ENCODE results near the gene ACSL1. TPM values are rescaled to one million over a fixed set of nuclear protein-coding genes. Genes with fewer than 3 reads are reported as not detected.

ACSL1 gene
- total RNA-seq, 1 experiment from 2014 or later, result 3.5 TPM

DNA sequence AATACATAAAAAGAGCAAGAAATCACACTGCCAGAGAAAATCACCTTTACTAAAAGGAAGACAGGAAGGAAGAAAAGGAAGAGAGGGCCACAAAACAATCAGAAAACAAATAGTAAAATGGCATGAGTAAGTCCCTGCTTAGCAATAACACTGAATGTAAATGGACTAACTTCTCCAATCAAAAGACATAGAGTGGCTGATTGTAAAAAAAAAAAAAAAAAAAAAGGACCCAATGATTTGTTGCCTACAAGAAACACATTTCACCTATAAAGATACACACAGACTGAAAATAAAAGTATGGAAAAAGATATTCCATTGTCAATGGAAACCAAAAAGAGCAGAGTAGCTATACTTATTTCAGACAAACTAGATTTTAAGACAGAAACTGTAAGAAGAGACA lies 104.5 kb downstream of the ACSL1 start:
- Mint-ChIP-seq H3K4me3 (no peak overlapping the region), H3K27me3 (ENCODE audit: low read depth) (no peaks in the 10 kb centered on the region), H3K27ac (no peak overlapping the region), H3K9me3 (no peaks in the 10 kb centered on the region), H3K4me1 (0 out of 4 replicates have a peak, but pooled peaks cover 0 to 4% of the 10 kb centered on the region in 2 experiments), H3K36me3 (ENCODE audit: insufficient read depth in 1 of 3, low read depth in 3 of 3) (peaks cover 43 to 89% (median 84%) of the 10 kb centered on the region in 3 experiments)
- no peaks in the 10 kb centered on the region for H3K9me3 ChIP-seq (ENCODE audit: control insufficient read depth, low read depth, low read length)
- H3K9ac ChIP-seq (ENCODE audit: extremely low read depth, insufficient read length, low read length), result no peak overlapping the region
- H3T11ph ChIP-seq (ENCODE audit: low read length), result no peak overlapping the region
- no peak overlapping the region for H2BK15ac ChIP-seq (ENCODE audit: low read depth, low read length)
- H2BK12ac ChIP-seq (ENCODE audit: insufficient read length, low read depth, low read length), result no peak overlapping the region
- no peaks in the 10 kb centered on the region for H3K4me1 ChIP-seq (ENCODE audit: insufficient read depth, low read length)
- H2BK5ac ChIP-seq (ENCODE audit: insufficient read length, low read length), result no peak overlapping the region
- no peak overlapping the region for H2AK5ac ChIP-seq (ENCODE audit: insufficient read length, low read length)
- TF ChIP-seq, protein P1, sequence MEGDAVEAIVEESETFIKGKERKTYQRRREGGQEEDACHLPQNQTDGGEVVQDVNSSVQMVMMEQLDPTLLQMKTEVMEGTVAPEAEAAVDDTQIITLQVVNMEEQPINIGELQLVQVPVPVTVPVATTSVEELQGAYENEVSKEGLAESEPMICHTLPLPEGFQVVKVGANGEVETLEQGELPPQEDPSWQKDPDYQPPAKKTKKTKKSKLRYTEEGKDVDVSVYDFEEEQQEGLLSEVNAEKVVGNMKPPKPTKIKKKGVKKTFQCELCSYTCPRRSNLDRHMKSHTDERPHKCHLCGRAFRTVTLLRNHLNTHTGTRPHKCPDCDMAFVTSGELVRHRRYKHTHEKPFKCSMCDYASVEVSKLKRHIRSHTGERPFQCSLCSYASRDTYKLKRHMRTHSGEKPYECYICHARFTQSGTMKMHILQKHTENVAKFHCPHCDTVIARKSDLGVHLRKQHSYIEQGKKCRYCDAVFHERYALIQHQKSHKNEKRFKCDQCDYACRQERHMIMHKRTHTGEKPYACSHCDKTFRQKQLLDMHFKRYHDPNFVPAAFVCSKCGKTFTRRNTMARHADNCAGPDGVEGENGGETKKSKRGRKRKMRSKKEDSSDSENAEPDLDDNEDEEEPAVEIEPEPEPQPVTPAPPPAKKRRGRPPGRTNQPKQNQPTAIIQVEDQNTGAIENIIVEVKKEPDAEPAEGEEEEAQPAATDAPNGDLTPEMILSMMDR (conservative IDR thresholded peaks at IDR 0.05), result no peak
- no peak overlapping the region for H2BK120ac ChIP-seq (ENCODE audit: low read depth, low read length, poor library complexity, severe bottlenecking)
- H3K14ac ChIP-seq (ENCODE audit: insufficient read depth, low read length), result no peak overlapping the region
- H3K79me2 ChIP-seq (ENCODE audit: insufficient read depth, low read length), result peaks cover 3% of the 10 kb centered on the region
- no peak overlapping the region for H3K18ac ChIP-seq (ENCODE audit: insufficient read length, low read depth, low read length)
- no peak overlapping the region for H3K56ac ChIP-seq (ENCODE audit: insufficient read length, low read depth, low read length)
- no peaks in the 10 kb centered on the region for H3K23me2 ChIP-seq (ENCODE audit: insufficient read length, low read depth, low read length, poor library complexity, severe bottlenecking)
- H4K8ac ChIP-seq (replicated peaks; ENCODE audit: insufficient read length, low read depth, low read length), result no peak overlapping the region
- no peak overlapping the region for H3K4me2 ChIP-seq (ENCODE audit: insufficient read depth, insufficient read length, low read length)
- no peak overlapping the region for H3K27ac ChIP-seq (ENCODE audit: insufficient read length, low read depth, low read length)
- no peaks in the 10 kb centered on the region for H4K20me1 ChIP-seq (ENCODE audit: control insufficient read depth, insufficient read depth, insufficient read length)
- H2AFZ ChIP-seq (ENCODE audit: low read length), result no peak overlapping the region
- no peaks in the 10 kb centered on the region for H3K27me3 ChIP-seq (ENCODE audit: insufficient read depth, low read length)
- H3K23ac ChIP-seq (ENCODE audit: insufficient read length, low read depth, low read length), result no peak overlapping the region
- no peak for DNase-seq
- no peak overlapping the region for H2BK20ac ChIP-seq (ENCODE audit: low read depth, low read length, poor library complexity, severe bottlenecking)
- H4K5ac ChIP-seq (ENCODE audit: insufficient read length, low read depth, low read length), result no peak overlapping the region
- H4K91ac ChIP-seq (ENCODE audit: insufficient read length, low read depth, low read length), result no peak overlapping the region
- H3K79me1 ChIP-seq (ENCODE audit: insufficient read depth, low read depth, low read length, poor library complexity, severe bottlenecking), result no peaks in the 10 kb centered on the region
- H3K4ac ChIP-seq (ENCODE audit: low read depth, low read length), result no peak overlapping the region
